Spinal cord (tissue), 10 donors: ENCODE measurements around the gene GAL3ST3. TPM values are rescaled to one million over a fixed set of nuclear protein-coding genes. Genes with fewer than 3 reads are reported as not detected.
"Not testable (repeated sequence)": the region's sequence is repeated elsewhere in the genome, so short reads cannot be mapped to it uniquely, and the experiment has no call there.

Experiments used
- DNase-seq, 6 donors: peaks; one replicate each; pipeline versions ENCODE4 v3.0.0 to v3.0.0-alpha.2; 2013 to 2015; ENCODE audit warnings: low spot score in 6 of 6, low read depth in 4 of 6
- H3K27ac ChIP-seq: one replicate; pipeline ENCODE4 v1.5.1; 2013; ENCODE audit warnings: low read depth, low read length, control low read depth
- H3K27me3 ChIP-seq: one replicate; pipeline ENCODE4 v1.6.1; 2013; ENCODE audit warnings: low read length; ENCODE audit not compliant: control insufficient read depth, insufficient read depth
- H3K36me3 ChIP-seq: one replicate; pipeline ENCODE4 v1.6.1; 2013; ENCODE audit warnings: low read length; ENCODE audit not compliant: control insufficient read depth, insufficient read depth
- H3K4me1 ChIP-seq: one replicate; pipeline ENCODE4 v1.6.1; 2013; ENCODE audit warnings: low read length; ENCODE audit not compliant: control insufficient read depth, insufficient read depth
- H3K4me3 ChIP-seq: one replicate; pipeline ENCODE4 v1.5.1; 2013; ENCODE audit warnings: low read depth, low read length, control low read depth
- H3K9me3 ChIP-seq: one replicate; pipeline ENCODE4 v1.6.1; 2013; ENCODE audit warnings: low read length; ENCODE audit not compliant: control insufficient read depth, insufficient read depth
- WGBS: methylation state at CpG from one replicate; pipeline ENCODE4 v1.1.5; 2013; ENCODE audit warnings: missing lambda C conversion rate; ENCODE audit not compliant: insufficient coverage; 5-methylcytosine and 5-hydroxymethylcytosine counted together
- polyA plus RNA-seq, 2 donors: library from polyadenylated mRNA; unstranded; fragments of 120-200 nt; gene quantifications; one replicate each; pipeline ENCODE4 v1.2.1, GENCODE V29; 2013; ENCODE audit not compliant: insufficient read length in 2 of 2
- total RNA-seq, 2 donors: library from RNA; depleted of rRNA in 1 of 2; stranded (reverse); fragments of 120-200 nt in 1 of 2; fragments of >200 nt in 1 of 2; gene quantifications; one replicate each; pipeline versions ENCODE4 v1.2.3 to v1.2.4, GENCODE V29; 2013 to 2014
- donor health status: healthy.

GAL3ST3 gene
- total and polyA plus RNA-seq, 4 donors, result 4.5 to 19.0 (median 12.2) TPM

GRCh38 chr11:66015454-66015881, 33.5 kb downstream of the GAL3ST3 start:
- 72% methylated on average over 3 of the region's 7 CpGs for WGBS
- no peak for DNase-seq
- Histone ChIP-seq H3K36me3 (no peaks in the 10 kb centered on the region), H3K27ac (no peak overlapping the region), H3K9me3 (no peaks in the 10 kb centered on the region), H3K4me3 (no peak overlapping the region), H3K4me1 (no peaks in the 10 kb centered on the region), H3K27me3 (peaks cover 28% of the 10 kb centered on the region)

DNA sequence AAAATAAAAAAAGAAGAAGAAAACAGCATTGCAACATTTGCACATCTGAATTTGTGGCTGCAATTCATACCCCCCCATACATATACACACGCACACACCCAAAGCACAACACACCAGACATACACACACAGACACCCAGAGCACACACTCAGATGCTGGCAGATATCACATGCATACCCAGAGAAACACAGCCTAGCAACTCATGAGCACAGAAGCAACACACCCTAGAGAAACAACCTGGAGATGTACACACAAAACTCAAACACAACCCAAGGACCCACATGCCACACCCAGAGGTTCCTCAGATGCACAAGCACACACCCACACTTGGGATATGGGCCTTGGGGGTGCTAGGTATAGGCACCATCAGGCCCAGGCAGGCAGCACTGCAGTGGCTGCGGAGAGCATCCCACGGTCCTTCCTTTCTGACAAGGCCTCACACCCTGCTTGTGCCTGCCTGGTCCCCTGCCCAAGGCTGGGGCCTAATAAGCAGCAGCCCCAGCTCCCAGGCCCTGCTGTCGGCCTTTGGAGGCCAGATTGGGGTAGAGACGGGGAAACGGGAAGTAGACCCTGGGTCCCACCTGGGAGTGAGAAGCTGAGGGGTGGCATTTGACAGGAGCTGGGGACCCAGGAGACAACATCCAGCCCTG, 34.0 kb downstream of the GAL3ST3 start:
- H3K4me1 ChIP-seq, result no peaks in the 10 kb centered on the region
- no peak overlapping the region for H3K27ac ChIP-seq
- 87% methylated on average over 6 of the region's 6 CpGs for WGBS
- no peak overlapping the region for H3K4me3 ChIP-seq
- no peaks in the 10 kb centered on the region for H3K9me3 ChIP-seq
- no peaks in the 10 kb centered on the region for H3K36me3 ChIP-seq
- DNase-seq, result no peak
- peaks cover 32% of the 10 kb centered on the region for H3K27me3 ChIP-seq

- Histone ChIP-seq H3K9me3 (no peaks in the 10 kb centered on the region), H3K4me3 (no peak overlapping the region), H3K4me1 (no peaks in the 10 kb centered on the region), H3K27ac (no peak overlapping the region), H3K36me3 (no peaks in the 10 kb centered on the region), H3K27me3 (peaks cover 32% of the 10 kb centered on the region)
- WGBS, result 79% methylated on average over 5 of the region's 7 CpGs
- DNase-seq, result no peak
Observed at GRCh38 chr11:66013762-66014100, 35.2 kb downstream of the GAL3ST3 start.

GRCh38 chr11:66012946-66013761, 35.8 kb downstream of the GAL3ST3 start:
- Histone ChIP-seq H3K4me1 (no peaks in the 10 kb centered on the region), H3K4me3 (no peak overlapping the region), H3K36me3 (no peaks in the 10 kb centered on the region), H3K27ac (no peak overlapping the region), H3K27me3 (peaks cover 32% of the 10 kb centered on the region), H3K9me3 (no peaks in the 10 kb centered on the region)
- 76% methylated on average over 11 of the region's 12 CpGs for WGBS
- DNase-seq, result no peak

GRCh38 chr11:66012371-66012945, 36.5 kb downstream of the GAL3ST3 start:
- Histone ChIP-seq H3K9me3 (no peaks in the 10 kb centered on the region), H3K4me1 (no peaks in the 10 kb centered on the region), H3K27ac (no peak overlapping the region), H3K36me3 (no peaks in the 10 kb centered on the region), H3K4me3 (no peak overlapping the region), H3K27me3 (peaks cover 32% of the 10 kb centered on the region)
- no peak for DNase-seq
- 55% methylated on average over 7 of the region's 12 CpGs for WGBS

DNA sequence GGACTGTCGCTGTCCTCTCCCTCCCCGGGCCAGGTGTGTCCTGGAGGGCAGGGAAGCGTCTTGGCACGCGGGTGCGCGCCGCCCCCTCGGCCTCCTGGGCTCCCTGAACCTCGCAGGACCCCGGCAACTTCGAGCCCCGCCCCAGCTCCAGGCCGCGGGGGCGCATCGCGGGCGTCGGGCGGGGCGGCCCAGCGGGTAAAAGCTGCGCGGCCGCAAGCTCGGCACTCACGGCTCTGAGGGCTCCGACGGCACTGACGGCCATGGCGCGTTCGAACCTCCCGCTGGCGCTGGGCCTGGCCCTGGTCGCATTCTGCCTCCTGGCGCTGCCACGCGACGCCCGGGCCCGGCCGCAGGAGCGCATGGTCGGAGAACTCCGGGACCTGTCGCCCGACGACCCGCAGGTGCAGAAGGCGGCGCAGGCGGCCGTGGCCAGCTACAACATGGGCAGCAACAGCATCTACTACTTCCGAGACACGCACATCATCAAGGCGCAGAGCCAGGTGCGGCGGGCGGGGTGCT, 37.1 kb downstream of the GAL3ST3 start, which contains the start of gene CST6:
TSS of gene CST6 (plus strand) at position 224 of the 519 bp plus-strand sequence. CDS start at position 261, 37 bp downstream.
- no peaks in the 10 kb centered on the region for H3K4me1 ChIP-seq
- H3K27me3 ChIP-seq, result peaks cover 32% of the 10 kb centered on the region
- no peaks in the 10 kb centered on the region for H3K9me3 ChIP-seq
- H3K27ac ChIP-seq, result no peak within 1 kb of the TSS
- WGBS, result 7% methylated on average over 53 of the region's 61 CpGs
- H3K36me3 ChIP-seq, result peaks cover 4% of the 10 kb centered on the region
- no peak within 1 kb of the TSS for H3K4me3 ChIP-seq
- DNase-seq, result no peak

- Histone ChIP-seq H3K4me3 (no peak overlapping the region), H3K9me3 (no peaks in the 10 kb centered on the region), H3K4me1 (no peaks in the 10 kb centered on the region), H3K36me3 (peaks cover 9% of the 10 kb centered on the region), H3K27me3 (peaks cover 32% of the 10 kb centered on the region), H3K27ac (no peak overlapping the region)
- DNase-seq, result no peak
- WGBS, result 63% methylated on average over 12 of the region's 14 CpGs
Observed at GRCh38 chr11:66011239-66011784, 37.6 kb downstream of the GAL3ST3 start.

DNA sequence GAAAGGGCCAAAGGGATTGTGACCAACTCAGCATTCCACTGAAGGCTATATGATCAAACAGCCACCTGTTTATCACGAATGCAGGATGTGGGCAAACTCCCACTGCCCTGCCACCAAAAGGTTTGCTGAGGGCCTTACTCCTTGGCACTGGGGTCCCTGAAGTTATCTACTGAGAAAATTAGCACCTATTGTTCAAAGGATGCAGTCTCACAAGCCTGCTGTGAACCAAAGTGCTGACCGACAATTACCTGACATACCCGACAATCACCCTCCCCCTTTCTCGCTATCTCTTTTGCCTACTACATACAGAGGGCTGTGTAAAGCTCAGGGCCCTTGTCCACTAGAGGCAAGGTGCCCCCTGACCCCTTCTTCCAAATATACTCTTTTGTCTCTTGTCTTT, 38.9 kb downstream of the GAL3ST3 start:
- not testable (repeated sequence) for DNase-seq, H3K4me3 ChIP-seq, H3K27ac ChIP-seq, H3K9me3 ChIP-seq, H3K4me1 ChIP-seq
- Histone ChIP-seq H3K27me3 (peaks cover 32% of the 10 kb centered on the region), H3K36me3 (peaks cover 13% of the 10 kb centered on the region)
- WGBS, result 69% methylated on average over 4 of the region's 4 CpGs

DNA sequence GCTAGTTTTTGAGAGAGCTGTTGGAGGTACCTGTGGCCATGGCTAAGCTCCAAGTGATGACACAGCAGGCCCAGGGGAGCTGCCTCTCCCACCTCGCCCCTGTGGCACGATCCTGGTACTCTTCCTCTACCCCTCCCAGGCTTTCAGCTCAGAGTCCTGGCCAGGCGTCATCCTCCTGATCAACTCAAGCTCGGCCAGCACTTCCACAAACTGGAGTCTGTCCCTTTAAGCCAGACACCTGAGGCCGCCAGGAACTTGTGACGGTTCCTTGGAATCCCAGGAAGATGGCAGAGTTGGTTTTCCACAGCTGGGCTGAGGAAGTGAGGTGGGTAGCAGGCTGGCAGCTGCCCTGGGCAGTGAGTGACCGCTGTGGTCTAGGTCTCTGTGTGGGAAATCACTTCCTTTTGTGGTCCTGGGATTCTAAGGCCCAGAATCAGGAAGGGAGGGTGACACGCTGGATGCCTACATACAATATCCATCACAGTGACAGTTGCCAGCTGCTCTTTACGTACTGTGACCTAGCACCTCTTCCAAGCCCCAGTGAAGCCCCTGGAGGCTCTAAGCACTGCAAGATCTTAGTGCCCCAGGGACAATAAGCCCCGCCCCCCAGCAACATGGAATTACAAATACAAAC, 40.4 kb downstream of the GAL3ST3 start:
- Histone ChIP-seq H3K36me3 (peaks cover 27% of the 10 kb centered on the region), H3K4me1 (peaks cover 4% of the 10 kb centered on the region), H3K4me3 (no peak overlapping the region), H3K9me3 (no peaks in the 10 kb centered on the region), H3K27me3 (peaks cover 28% of the 10 kb centered on the region), H3K27ac (no peak overlapping the region)
- DNase-seq, result no peak
- WGBS, result 46% methylated on average over 7 of the region's 10 CpGs
